HCT116 (cell line): Measurements from ENCODE around the gene RBM47. TPM values are rescaled to one million over a fixed set of nuclear protein-coding genes. Genes with fewer than 3 reads are reported as not detected.

ENCODE experiments used
- ATAC-seq: fragments of 200-7000 bp; cut with Tn5 transposase; 2 replicates; pipeline ENCODE4 v1.9.1; 2020; ENCODE audit warnings: mild to moderate bottlenecking, moderate library complexity
- BruUV-seq: library from RNA; stranded (reverse); fragments of 400-500 nt; replicated peaks from 2 replicates; lab custom pipeline; 2021; lab: Mats Ljungman, UMichigan
- CTCF ChIA-PET: fragments of 300-600 bp; sonication (Branson Sonifier 250); formaldehyde crosslinking; loops from one replicate; lab custom pipeline; 2021; ENCODE audit warnings: antibody characterized with exemption; lab: Charles Lee
- POLR2A ChIA-PET: fragments of 300-600, 350-600 bp; sonication (Branson Sonifier 250); formaldehyde crosslinking; loops from one replicate; lab custom pipeline; 2021; ENCODE audit warnings: antibody characterized with exemption; lab: Charles Lee
- RAD21 ChIA-PET, 2 experiments: fragments of 300-600 bp; sonication (Branson Sonifier 250); formaldehyde crosslinking; loops; one replicate each; lab custom pipeline; 2023; ENCODE audit warnings: low total read pairs in 2 of 2; ENCODE audit not compliant: uncharacterized antibody in 2 of 2, unreplicated experiment in 2 of 2, low non-redundant PET in 1 of 2; lab: Charles Lee
- DNase-seq: peaks from one replicate; pipeline ENCODE4 v3.0.0-alpha.2; 2010; ENCODE audit warnings: low read depth, low spot score
- H2AFZ ChIP-seq: fragments of 200-600 bp; shearing (Covaris generic), sonication (generic); 2 replicates; pipeline ENCODE4 v1.6.1; 2017; ENCODE audit warnings: low read depth, mixed run types, mixed read lengths, antibody characterized with exemption, low read length; ENCODE audit not compliant: poor library complexity, severe bottlenecking
- H3K27ac ChIP-seq: 2 replicates; pipeline ENCODE4 v1.5.1; 2012; ENCODE audit warnings: low read depth, low read length
- H3K27me3 ChIP-seq: fragments of 200-600 bp; sonication (generic); 2 replicates; pipeline ENCODE4 v1.6.1; 2016; ENCODE audit warnings: mixed run types, low read length, mixed read lengths; ENCODE audit not compliant: insufficient read depth
- H3K36me3 ChIP-seq, 2 experiments: fragments of 200-500 bp in 1 of 2; fragments of 200-600 bp in 1 of 2; sonication (Bioruptor generic) in 1 of 2; sonication (generic) in 1 of 2; 2 replicates each; pipeline versions ENCODE4 v1.5.1 to v1.6.1; 2014 to 2016; ENCODE audit warnings: low read length in 2 of 2, inconsistent platforms in 1 of 2, mixed read lengths in 1 of 2, mixed run types in 1 of 2; ENCODE audit not compliant: insufficient read depth in 2 of 2, control insufficient read depth in 1 of 2
- H3K4me1 ChIP-seq, 2 experiments: fragments of 200-600 bp in 1 of 2; sonication (generic) in 1 of 2; 2 replicates each; pipeline versions ENCODE4 v1.5.1 to v1.6.1; 2012 to 2017; ENCODE audit warnings: low read length in 2 of 2, inconsistent platforms in 1 of 2, mild to moderate bottlenecking in 1 of 2, mixed read lengths in 1 of 2, mixed run types in 1 of 2, moderate library complexity in 1 of 2; ENCODE audit not compliant: insufficient read depth in 2 of 2, control insufficient read depth in 1 of 2
- H3K4me2 ChIP-seq: fragments of 200-600 bp; sonication (generic); 2 replicates; pipeline ENCODE4 v1.6.1; 2017; ENCODE audit warnings: mixed run types, low read length, mixed read lengths
- H3K4me3 ChIP-seq, 2 experiments: fragments of 200-600 bp in 1 of 2; sonication (generic) in 1 of 2; replicated peaks in 1 of 2; 2 replicates each; pipeline ENCODE4 v1.5.1; 2011 to 2016; ENCODE audit warnings: low read length in 2 of 2, control low read depth in 1 of 2, low read depth in 1 of 2, mild to moderate bottlenecking in 1 of 2, mixed read lengths in 1 of 2, mixed run types in 1 of 2
- H3K79me2 ChIP-seq: fragments of 200-600 bp; sonication (generic); 2 replicates; pipeline ENCODE4 v1.6.1; 2017; ENCODE audit warnings: mild to moderate bottlenecking, mixed run types, low read length, moderate library complexity, mixed read lengths; ENCODE audit not compliant: insufficient read depth
- H3K9ac ChIP-seq: fragments of 200-600 bp; sonication (generic); 2 replicates; pipeline ENCODE4 v1.6.1; 2016; ENCODE audit warnings: low read length, mixed read lengths
- H3K9me2 ChIP-seq: fragments of 200-600 bp; sonication (generic), shearing (Covaris generic); 2 replicates; pipeline ENCODE4 v1.6.1; 2017; ENCODE audit warnings: mixed run types, mild to moderate bottlenecking, moderate library complexity; ENCODE audit not compliant: insufficient read depth
- H3K9me3 ChIP-seq, 2 experiments: fragments of 200-500 bp in 1 of 2; fragments of 200-600 bp in 1 of 2; sonication (Bioruptor generic) in 1 of 2; sonication (generic) in 1 of 2; 2 replicates each; pipeline ENCODE4 v1.6.1; 2014 to 2017; ENCODE audit warnings: low read length in 2 of 2, mixed read lengths in 2 of 2, inconsistent platforms in 1 of 2, low read depth in 1 of 2, mild to moderate bottlenecking in 1 of 2, mixed run types in 1 of 2, moderate library complexity in 1 of 2; ENCODE audit not compliant: control insufficient read depth in 1 of 2, insufficient read depth in 1 of 2
- H4K20me1 ChIP-seq: fragments of 200-600 bp; sonication (generic), shearing (Covaris generic); 2 replicates; pipeline ENCODE4 v1.6.1; 2017; ENCODE audit warnings: mixed run types, mild to moderate bottlenecking, moderate library complexity; ENCODE audit not compliant: insufficient read depth
- ATF3 ChIP-seq: IDR thresholded peaks from 2 replicates; pipeline ENCODE4 v1.6.1; 2012
- CBX3 ChIP-seq: IDR thresholded peaks from 2 replicates; pipeline ENCODE4 v1.6.1; 2012; ENCODE audit warnings: low read depth
- CEBPB ChIP-seq: IDR thresholded peaks from 2 replicates; pipeline ENCODE4 v1.6.1; 2012; ENCODE audit warnings: low read depth
- CTCF ChIP-seq, 3 experiments: fragments of 200-600 bp in 1 of 3; sonication (generic) in 1 of 3; IDR thresholded peaks in 2 of 3; conservative IDR thresholded peaks in 1 of 3; 2 replicates each; pipeline ENCODE4 v1.5.1; 2012 to 2017; ENCODE audit warnings: low read depth in 2 of 3, low read length in 2 of 3, antibody characterized with exemption in 1 of 3, borderline replicate concordance in 1 of 3, control low read depth in 1 of 3, mild to moderate bottlenecking in 1 of 3, mixed read lengths in 1 of 3, mixed run types in 1 of 3, moderate library complexity in 1 of 3; ENCODE audit not compliant: insufficient read depth in 1 of 3
- ELF1 ChIP-seq: IDR thresholded peaks from 2 replicates; pipeline ENCODE4 v1.6.1; 2012; ENCODE audit warnings: low read depth, borderline replicate concordance
- EZH2phosphoT487 ChIP-seq: fragments of 200-600 bp; IDR thresholded peaks from 2 replicates; pipeline ENCODE4 v1.6.1; 2018; ENCODE audit warnings: antibody characterized with exemption, borderline replicate concordance
- POLR2AphosphoS5 ChIP-seq: IDR thresholded peaks from 2 replicates; pipeline ENCODE4 v1.6.1; 2011; ENCODE audit warnings: mild to moderate bottlenecking, low read depth, low read length, moderate library complexity
- RAD21 ChIP-seq: IDR thresholded peaks from 2 replicates; pipeline ENCODE4 v1.6.1; 2012; ENCODE audit warnings: low read depth, mild to moderate bottlenecking
- SIN3A ChIP-seq: IDR thresholded peaks from 2 replicates; pipeline ENCODE4 v1.6.1; 2012; ENCODE audit warnings: low read depth
- ZNF274 ChIP-seq: fragments of 200-500 bp; sonication (Bioruptor generic); IDR thresholded peaks from 2 replicates; pipeline ENCODE4 v1.6.1; 2014; ENCODE audit warnings: mild to moderate bottlenecking, low read depth, low read length, inconsistent platforms
- intact Hi-C: fragments of 100-400 bp; cut with micrococcal nuclease; formaldehyde crosslinking; loops from 2 replicates; pipeline ENCODE4 v1.10.0; 2022
- total RNA-seq: library from RNA; stranded (reverse); gene quantifications from one replicate; pipeline ENCODE4 v1.2.1, GENCODE V29; 2021; ENCODE audit not compliant: unreplicated experiment

The RBM47 gene
- total RNA-seq, 1 experiment from 2014 or later, result 22.2 TPM

GRCh38 chr4:40486534-40486933, 143.1 kb downstream of the RBM47 start:
- CTCF ChIA-PET, result no interaction called here
- Histone ChIP-seq H2AFZ (no peak overlapping the region), H3K9me3 (no peaks in the 10 kb centered on the region), H3K79me2 (no peaks in the 10 kb centered on the region), H3K4me3 (no peak overlapping the region), H3K4me2 (no peak overlapping the region), H3K9ac (no peak overlapping the region), H3K36me3 (no peaks in the 10 kb centered on the region), H3K27ac (no peak overlapping the region), H3K4me1 (peaks cover 0 to 7% of the 10 kb centered on the region in 2 experiments; a peak in 1 of 4 replicates), H3K27me3 (no peaks in the 10 kb centered on the region), H3K9me2 (no peaks in the 10 kb centered on the region), H4K20me1 (no peaks in the 10 kb centered on the region)
- ATAC-seq (no peak), DNase-seq (no peak)
- POLR2A ChIA-PET, result no interaction called here
- no peak for TF ChIP-seq CTCF (IDR thresholded peaks at IDR 0.05 in 2 of 3, conservative IDR thresholded peaks at IDR 0.05 in 1 of 3; ENCODE audit: borderline replicate concordance in 1 of 3, insufficient read depth in 1 of 3, low read depth in 2 of 3, low read length in 2 of 3)
- TF ChIP-seq ATF3, result no peak
- no peak for TF ChIP-seq RAD21
- TF ChIP-seq CBX3, result no peak
- TF ChIP-seq ELF1, result no peak
- TF ChIP-seq EZH2phosphoT487, result no peak
- TF ChIP-seq CEBPB, result no peak
- TF ChIP-seq SIN3A, result no peak
- TF ChIP-seq ZNF274, result no peak
- TF ChIP-seq POLR2AphosphoS5, result no peak
- no TSS peak for BruUV-seq
- intact Hi-C loops, result no loop called here
- RAD21 ChIA-PET, result no interaction called here
